Activated CD4-positive, alpha-beta T cell treated with anti-CD3 and anti-CD28 coated beads, Interleukin-2, amount 10 ng/mL, durations not matched to agents 7 days and 5 days (primary cell): ENCODE results near the gene NELL2. TPM values are rescaled to one million over a fixed set of nuclear protein-coding genes. Genes with fewer than 3 reads are reported as not detected.
A peak's percentile ranks its signal among the peaks of the same experiment; 100 is the strongest.
"Not testable (repeated sequence)": the region's sequence is repeated elsewhere in the genome, so short reads cannot be mapped to it uniquely, and the experiment has no call there.

Experiments used
- CTCF ChIA-PET: fragments of 350-600 bp; sonication (Branson Sonifier 250); formaldehyde crosslinking; loops from one replicate; lab custom pipeline; 2021; ENCODE audit warnings: antibody characterized with exemption; lab: Charles Lee
- POLR2A ChIA-PET: fragments of 350-600 bp; sonication (Branson Sonifier 250); formaldehyde crosslinking; loops from one replicate; lab custom pipeline; 2021; ENCODE audit warnings: antibody characterized with exemption; lab: Charles Lee
- DNase-seq: peaks from one replicate; pipeline ENCODE4 v3.0.0-alpha.2; 2020
- H3K27ac Mint-ChIP-seq: one replicate; pipeline ENCODE4 v1.8.0; 2021; ENCODE audit warnings: mild to moderate bottlenecking, moderate library complexity, mixed read lengths
- H3K27me3 Mint-ChIP-seq: one replicate; pipeline ENCODE4 v1.8.0; 2021; ENCODE audit warnings: mixed read lengths
- H3K36me3 Mint-ChIP-seq: one replicate; pipeline ENCODE4 v1.8.0; 2021; ENCODE audit warnings: low read depth, mixed read lengths
- H3K4me1 Mint-ChIP-seq: one replicate; pipeline ENCODE4 v1.8.0; 2021; ENCODE audit warnings: mixed read lengths
- H3K4me3 Mint-ChIP-seq: one replicate; pipeline ENCODE4 v1.8.0; 2021; ENCODE audit warnings: mild to moderate bottlenecking, moderate library complexity, mixed read lengths
- H3K9me3 Mint-ChIP-seq: one replicate; pipeline ENCODE4 v1.8.0; 2021; ENCODE audit warnings: mixed read lengths
- total RNA-seq, 2 experiments: library from RNA; stranded (reverse); gene quantifications; one replicate each; pipeline ENCODE4 v1.2.3, GENCODE V29; 2021

The NELL2 gene
- 10 to 100 TPM; 43.6 to 55.1 TPM for total RNA-seq

- Mint-ChIP-seq H3K36me3 (peaks cover 4% of the 10 kb centered on the region), H3K4me1 (peaks cover 35% of the 10 kb centered on the region), H3K9me3 (peaks cover 8% of the 10 kb centered on the region), H3K27ac (peak within 1 kb of the TSS; percentile 65), H3K4me3 (peak within 1 kb of the TSS; percentile 86), H3K27me3 (peaks cover 21% of the 10 kb centered on the region)
- POLR2A ChIA-PET: no interaction called here
- CTCF ChIA-PET: interaction anchor here (0.9 to 6.0 kb wide), 7 partner anchors 35 to 886 kb away, joined by 3 to 28 read pairs (median 3); no protein-coding TSS in a partner anchor
- peak; percentile 65 for DNase-seq
Measured at GRCh38 chr12:44875954-44876543, at the start of gene NELL2. Gene NELL2, minus strand, starts transcription at chr12:44876315. Its CDS starts 446 bp downstream, at chr12:44875869.

- Mint-ChIP-seq H3K36me3 (no peaks in the 10 kb centered on the region), H3K4me1 (no peaks in the 10 kb centered on the region), H3K27me3 (peaks cover 2% of the 10 kb centered on the region), H3K9me3 (no peaks in the 10 kb centered on the region), H3K27ac (no peak overlapping the region), H3K4me3 (no peak overlapping the region)
- CTCF ChIA-PET: interaction anchor here (0.8 kb wide), 1 partner anchor 20 kb away, joined by 3 read pairs; no protein-coding TSS in a partner anchor
- DNase-seq: no peak
- POLR2A ChIA-PET: no interaction called here
Measured at GRCh38 chr12:44921736-44922135, 45.6 kb upstream of the NELL2 start.

GRCh38 chr12:44917141-44917540, 41.0 kb upstream of the NELL2 start:
- Mint-ChIP-seq H3K4me3 (no peak overlapping the region), H3K27me3 (peaks cover 7% of the 10 kb centered on the region), H3K4me1 (no peaks in the 10 kb centered on the region), H3K27ac (no peak overlapping the region), H3K36me3 (no peaks in the 10 kb centered on the region), H3K9me3 (no peaks in the 10 kb centered on the region)
- POLR2A ChIA-PET: no interaction called here
- CTCF ChIA-PET: no interaction called here
- DNase-seq: no peak

- Mint-ChIP-seq H3K4me3 (no peak overlapping the region), H3K36me3 (no peaks in the 10 kb centered on the region), H3K9me3 (no peaks in the 10 kb centered on the region), H3K4me1 (no peaks in the 10 kb centered on the region), H3K27me3 (peaks cover 7% of the 10 kb centered on the region), H3K27ac (no peak overlapping the region)
- CTCF ChIA-PET: no interaction called here
- DNase-seq: no peak
- POLR2A ChIA-PET: no interaction called here
Measured at GRCh38 chr12:44915958-44916357, 39.8 kb upstream of the NELL2 start.

- H3K27ac Mint-ChIP-seq: no peak overlapping the region
- POLR2A ChIA-PET: no interaction called here
- H3K4me3 Mint-ChIP-seq: no peak overlapping the region
- no peaks in the 10 kb centered on the region for H3K27me3 Mint-ChIP-seq
- H3K4me1 Mint-ChIP-seq: no peaks in the 10 kb centered on the region
- no peak for DNase-seq
- H3K9me3 Mint-ChIP-seq: peaks cover 4% of the 10 kb centered on the region
- no peaks in the 10 kb centered on the region for H3K36me3 Mint-ChIP-seq
- CTCF ChIA-PET: interaction anchor here (1.2 kb wide), 1 partner anchor 101 kb away, joined by 3 read pairs; no protein-coding TSS in a partner anchor
Measured at GRCh38 chr12:44904321-44904720, 28.2 kb upstream of the NELL2 start.

- DNase-seq, H3K27me3 Mint-ChIP-seq, H3K4me1 Mint-ChIP-seq, POLR2A ChIA-PET, CTCF ChIA-PET, H3K36me3 Mint-ChIP-seq, H3K4me3 Mint-ChIP-seq, H3K27ac Mint-ChIP-seq: not testable (repeated sequence)
- peaks cover 13% of the 10 kb centered on the region for H3K9me3 Mint-ChIP-seq
Measured at GRCh38 chr12:44898108-44898507, 22.0 kb upstream of the NELL2 start.

- Mint-ChIP-seq H3K27ac (no peak overlapping the region), H3K4me3 (no peak overlapping the region), H3K27me3 (peaks cover 3% of the 10 kb centered on the region), H3K9me3 (no peaks in the 10 kb centered on the region), H3K4me1 (no peaks in the 10 kb centered on the region), H3K36me3 (no peaks in the 10 kb centered on the region)
- DNase-seq: no peak
- POLR2A ChIA-PET: no interaction called here
- CTCF ChIA-PET: interaction anchor here (1.1 kb wide), 1 partner anchor 41 kb away, joined by 4 read pairs; no protein-coding TSS in a partner anchor
Measured at GRCh38 chr12:44889926-44890325, 13.8 kb upstream of the NELL2 start.

- Mint-ChIP-seq H3K4me3 (no peak overlapping the region), H3K4me1 (no peaks in the 10 kb centered on the region), H3K36me3 (no peaks in the 10 kb centered on the region), H3K27me3 (no peaks in the 10 kb centered on the region), H3K27ac (no peak overlapping the region), H3K9me3 (no peaks in the 10 kb centered on the region)
- POLR2A ChIA-PET: no interaction called here
- no peak for DNase-seq
- CTCF ChIA-PET: interaction anchor here (1.1 kb wide), 1 partner anchor 42 kb away, joined by 4 read pairs; no protein-coding TSS in a partner anchor
Measured at GRCh38 chr12:44889162-44889561, 13.0 kb upstream of the NELL2 start.

GRCh38 chr12:44885902-44886301, 9.8 kb upstream of the NELL2 start:
- H3K27me3 Mint-ChIP-seq: no peaks in the 10 kb centered on the region
- CTCF ChIA-PET: interaction anchor here (0.7 kb wide), 1 partner anchor 307 kb away, joined by 4 read pairs; no protein-coding TSS in a partner anchor
- H3K9me3 Mint-ChIP-seq: peaks cover 6% of the 10 kb centered on the region
- no peaks in the 10 kb centered on the region for H3K4me1 Mint-ChIP-seq
- H3K36me3 Mint-ChIP-seq: peaks cover 4% of the 10 kb centered on the region
- POLR2A ChIA-PET: no interaction called here
- no peak overlapping the region for H3K27ac Mint-ChIP-seq
- no peak for DNase-seq
- H3K4me3 Mint-ChIP-seq: no peak overlapping the region

GRCh38 chr12:44881197-44881596, 5.1 kb upstream of the NELL2 start:
- peaks cover 17% of the 10 kb centered on the region for H3K27me3 Mint-ChIP-seq
- peaks cover 14% of the 10 kb centered on the region for H3K9me3 Mint-ChIP-seq
- POLR2A ChIA-PET: no interaction called here
- H3K36me3 Mint-ChIP-seq: peaks cover 4% of the 10 kb centered on the region
- DNase-seq: no peak
- no peak overlapping the region for H3K4me3 Mint-ChIP-seq
- no peak overlapping the region for H3K27ac Mint-ChIP-seq
- H3K4me1 Mint-ChIP-seq: peaks cover 5% of the 10 kb centered on the region
- CTCF ChIA-PET: no interaction called here

- peak overlapping the region; percentile 86 for H3K4me3 Mint-ChIP-seq
- peaks cover 29% of the 10 kb centered on the region for H3K4me1 Mint-ChIP-seq
- DNase-seq: peak; percentile 48
- ChIA-PET POLR2A (no interaction called here), CTCF (interaction anchor here (0.9 to 6.0 kb wide), 4 partner anchors 65 to 887 kb away, joined by 3 to 28 read pairs (median 6); no protein-coding TSS in a partner anchor)
- H3K36me3 Mint-ChIP-seq: peaks cover 4% of the 10 kb centered on the region
- peaks cover 14% of the 10 kb centered on the region for H3K9me3 Mint-ChIP-seq
- H3K27me3 Mint-ChIP-seq: peaks cover 21% of the 10 kb centered on the region
- H3K27ac Mint-ChIP-seq: no peak overlapping the region
Measured at GRCh38 chr12:44876544-44877410, 662 bp upstream of the NELL2 start.

GRCh38 chr12:44875417-44875953, 630 bp downstream of the NELL2 start:
- Mint-ChIP-seq H3K4me3 (peak overlapping the region; percentile 86), H3K27me3 (peaks cover 21% of the 10 kb centered on the region), H3K27ac (peak overlapping the region; percentile 65), H3K4me1 (peaks cover 40% of the 10 kb centered on the region), H3K36me3 (peaks cover 9% of the 10 kb centered on the region), H3K9me3 (peaks cover 9% of the 10 kb centered on the region)
- POLR2A ChIA-PET: no interaction called here
- CTCF ChIA-PET: interaction anchor here (1.2 to 6.0 kb wide), 5 partner anchors 34 to 123 kb away, joined by 3 to 28 read pairs (median 4); no protein-coding TSS in a partner anchor
- peak; percentile 9 for DNase-seq
